22Rv1 (cell line): ENCODE data around the gene KIAA0825.

Experiments
- H3K27ac ChIP-seq: fragments of 450-650 bp; 2 replicates; pipeline ENCODE4 v1.5.1; 2017
- ZFX ChIP-seq: fragments of 450-650 bp; IDR thresholded peaks from 2 replicates; pipeline ENCODE4 v1.6.1; 2017; ENCODE audit warnings: antibody characterized with exemption, borderline replicate concordance
- TF ChIP-seq, protein P1 (sequence below): fragments of 450-650 bp; IDR thresholded peaks from 2 replicates; pipeline ENCODE4 v1.5.1; 2017; ENCODE audit warnings: mild to moderate bottlenecking

Gene KIAA0825

DNA sequence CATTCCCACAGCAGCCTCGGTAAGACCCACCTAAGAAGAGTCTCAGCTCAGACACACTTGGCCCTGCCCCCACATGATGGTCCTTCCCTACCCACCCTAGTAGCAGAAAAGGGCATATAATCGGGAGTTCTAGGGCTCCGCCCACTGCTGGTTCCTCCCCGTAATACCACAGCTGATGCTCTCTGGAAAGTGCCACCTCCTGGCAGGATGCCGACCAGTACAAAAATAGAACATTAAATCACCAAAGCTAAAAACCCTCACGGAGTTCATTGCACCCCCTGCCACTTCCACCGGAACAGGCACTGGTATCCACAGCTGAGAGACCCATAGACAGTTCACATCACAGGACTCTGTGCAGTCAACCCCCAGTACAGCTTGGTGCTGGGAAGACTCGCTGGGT is 271.3 kb downstream of the KIAA0825 start:
- H3K27ac ChIP-seq, result no peak overlapping the region
- TF ChIP-seq, protein P1, sequence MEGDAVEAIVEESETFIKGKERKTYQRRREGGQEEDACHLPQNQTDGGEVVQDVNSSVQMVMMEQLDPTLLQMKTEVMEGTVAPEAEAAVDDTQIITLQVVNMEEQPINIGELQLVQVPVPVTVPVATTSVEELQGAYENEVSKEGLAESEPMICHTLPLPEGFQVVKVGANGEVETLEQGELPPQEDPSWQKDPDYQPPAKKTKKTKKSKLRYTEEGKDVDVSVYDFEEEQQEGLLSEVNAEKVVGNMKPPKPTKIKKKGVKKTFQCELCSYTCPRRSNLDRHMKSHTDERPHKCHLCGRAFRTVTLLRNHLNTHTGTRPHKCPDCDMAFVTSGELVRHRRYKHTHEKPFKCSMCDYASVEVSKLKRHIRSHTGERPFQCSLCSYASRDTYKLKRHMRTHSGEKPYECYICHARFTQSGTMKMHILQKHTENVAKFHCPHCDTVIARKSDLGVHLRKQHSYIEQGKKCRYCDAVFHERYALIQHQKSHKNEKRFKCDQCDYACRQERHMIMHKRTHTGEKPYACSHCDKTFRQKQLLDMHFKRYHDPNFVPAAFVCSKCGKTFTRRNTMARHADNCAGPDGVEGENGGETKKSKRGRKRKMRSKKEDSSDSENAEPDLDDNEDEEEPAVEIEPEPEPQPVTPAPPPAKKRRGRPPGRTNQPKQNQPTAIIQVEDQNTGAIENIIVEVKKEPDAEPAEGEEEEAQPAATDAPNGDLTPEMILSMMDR, result no peak
- TF ChIP-seq ZFX, result no peak

DNA sequence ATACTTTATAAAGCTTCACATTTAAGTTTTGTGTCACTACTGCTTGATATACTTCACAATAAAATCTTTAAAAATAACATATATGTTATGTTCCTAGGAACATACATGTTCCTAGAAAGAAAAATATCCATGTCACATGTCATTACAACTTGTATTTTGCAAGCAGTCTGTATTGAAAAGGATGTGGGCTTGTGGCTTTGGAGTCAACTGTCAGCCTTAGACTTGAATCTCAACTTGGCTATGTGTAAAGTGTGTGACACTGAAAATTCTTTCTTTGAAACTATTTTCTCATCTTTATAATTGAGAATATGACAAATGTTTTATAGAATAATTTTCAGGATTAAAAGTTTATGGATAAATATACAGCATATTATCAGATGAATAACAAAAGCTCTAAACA is 273.1 kb downstream of the KIAA0825 start:
- H3K27ac ChIP-seq, result no peak overlapping the region
- no peak for TF ChIP-seq ZFX
- TF ChIP-seq, protein P1, result no peak

DNA sequence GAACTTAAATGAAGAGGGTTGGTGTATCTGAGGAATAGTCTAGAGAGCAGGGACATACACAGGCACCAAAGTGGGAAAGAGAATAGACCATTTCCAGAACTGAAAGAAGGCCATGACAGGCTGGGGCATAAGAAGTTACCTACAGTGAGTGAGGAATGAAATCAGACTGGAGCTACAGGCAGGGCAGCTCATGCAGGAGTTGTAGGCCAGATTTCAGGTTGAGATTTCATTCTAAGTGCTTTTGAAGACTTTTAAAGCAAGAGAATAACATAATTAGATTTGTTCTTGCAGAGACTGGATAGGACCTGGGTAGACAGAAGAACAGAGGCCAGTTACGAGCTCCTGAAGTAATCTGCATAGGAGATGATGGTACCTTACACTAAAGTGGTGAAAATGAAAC is 280.8 kb downstream of the KIAA0825 start:
- TF ChIP-seq, protein P1, result no peak
- TF ChIP-seq ZFX, result no peak

DNA sequence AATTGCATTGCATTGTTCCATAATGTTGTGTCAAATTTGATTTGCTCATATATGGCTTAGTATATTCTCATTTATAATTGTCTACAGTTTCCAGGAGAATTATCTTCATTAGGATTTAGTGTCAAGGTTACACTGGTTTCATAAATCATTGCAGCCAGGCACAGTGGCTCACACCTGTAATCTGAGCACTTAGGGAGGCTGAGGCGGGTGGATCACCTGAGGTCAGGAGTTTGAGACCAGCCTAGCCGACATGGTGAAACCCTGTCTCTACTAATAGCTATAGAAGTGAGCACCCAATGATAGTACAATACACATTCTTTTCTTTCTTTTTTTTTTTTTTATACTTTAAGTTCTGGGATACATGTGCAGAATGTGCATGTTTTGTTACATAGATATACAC is 282.5 kb downstream of the KIAA0825 start:
- H3K27ac ChIP-seq, result no peak overlapping the region
- no peak for TF ChIP-seq ZFX
- TF ChIP-seq, protein P1, result no peak

More for the DNA sequence above, 280.8 kb downstream of the KIAA0825 start:
- H3K27ac ChIP-seq, result no peak overlapping the region

DNA sequence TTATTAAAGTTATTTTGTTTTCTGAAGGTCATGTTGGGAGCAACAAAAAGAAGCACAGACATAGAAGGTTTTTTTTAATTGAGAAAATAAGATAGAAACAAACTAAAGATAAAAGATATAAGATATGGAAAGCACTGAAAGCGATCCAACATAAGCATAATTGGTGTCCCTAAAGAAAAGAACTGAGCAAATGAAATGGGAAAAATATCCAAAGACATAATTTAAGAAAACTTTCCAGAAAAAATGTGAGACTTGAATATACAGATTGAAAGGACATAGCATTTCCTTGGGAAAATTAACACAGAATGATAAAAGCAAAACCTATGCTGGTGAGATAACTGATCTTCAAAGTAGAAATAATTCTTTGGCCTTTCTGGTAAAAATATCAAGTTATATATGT is 289.3 kb downstream of the KIAA0825 start:
- TF ChIP-seq, protein P1, result no peak
- no peak for TF ChIP-seq ZFX
- H3K27ac ChIP-seq, result no peak overlapping the region

DNA sequence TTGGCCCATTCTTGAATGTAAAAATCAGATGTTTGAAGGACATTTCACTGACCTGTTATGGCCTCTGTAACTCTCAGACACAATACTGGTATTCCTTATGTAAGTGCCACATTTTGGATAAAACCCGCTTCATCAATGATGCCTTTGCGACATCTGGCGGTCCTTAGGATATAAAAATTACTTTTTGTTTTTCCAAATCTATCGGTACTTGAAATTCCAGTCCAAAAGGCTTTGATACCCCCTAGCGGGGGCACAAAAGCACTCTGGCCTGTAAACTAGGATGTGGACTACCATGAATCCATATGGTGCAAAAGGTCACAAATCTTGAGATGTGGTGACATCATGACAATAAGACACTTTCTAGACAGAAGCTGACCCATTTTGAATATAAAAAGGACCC is 291.8 kb downstream of the KIAA0825 start:
- H3K27ac ChIP-seq, result no peak overlapping the region
- TF ChIP-seq, protein P1, result no peak
- TF ChIP-seq ZFX, result no peak

DNA sequence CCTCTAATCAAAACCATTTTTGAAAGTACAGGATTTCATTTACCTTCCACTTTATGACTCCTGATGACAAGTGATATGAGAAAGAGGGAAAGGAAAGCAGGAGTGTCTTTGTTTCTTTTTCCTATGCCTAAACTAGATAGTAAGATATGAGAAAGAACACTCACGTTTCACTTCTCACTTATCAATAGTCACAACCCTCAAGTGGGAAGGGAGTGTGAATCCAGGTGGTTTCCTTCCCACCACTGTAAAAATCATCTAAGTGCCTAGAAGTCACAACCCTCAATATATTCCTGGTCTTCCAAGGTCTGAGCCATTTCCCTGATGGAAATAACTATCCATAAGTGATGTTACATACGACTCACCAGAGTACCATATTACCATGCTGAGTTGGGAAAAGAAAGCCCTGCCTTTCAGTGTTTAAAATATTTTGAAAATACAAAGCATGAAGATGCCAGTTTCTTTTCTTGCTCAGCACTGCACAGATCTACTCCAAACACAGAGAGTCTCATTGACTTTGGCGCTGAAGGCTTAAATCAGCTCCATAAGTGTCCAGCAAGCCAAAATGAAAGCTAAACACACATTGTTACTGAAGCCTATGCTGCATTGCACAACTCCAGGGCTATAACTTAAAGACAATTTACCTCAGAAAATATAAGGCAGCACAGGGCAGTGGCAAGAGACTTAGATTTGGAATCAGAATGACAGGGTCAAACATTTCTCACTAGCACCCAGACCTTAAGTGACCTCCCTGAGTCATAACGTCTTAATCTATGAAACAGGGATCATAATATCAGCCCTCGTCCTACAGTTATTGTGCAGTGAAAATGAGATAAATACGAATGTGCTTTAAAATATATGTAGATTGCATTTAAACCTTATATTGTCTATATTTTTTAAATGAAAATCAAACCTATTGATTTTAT is 301.2 kb downstream of the KIAA0825 start:
- TF ChIP-seq, protein P1, result no peak
- TF ChIP-seq ZFX, result no peak
- H3K27ac ChIP-seq, result no peak overlapping the region
